ENCODE measurements around the gene OXT.
"Not testable (repeated sequence)": the region's sequence is repeated elsewhere in the genome, so short reads cannot be mapped to it uniquely, and the experiment has no call there.

Gene OXT

DNA sequence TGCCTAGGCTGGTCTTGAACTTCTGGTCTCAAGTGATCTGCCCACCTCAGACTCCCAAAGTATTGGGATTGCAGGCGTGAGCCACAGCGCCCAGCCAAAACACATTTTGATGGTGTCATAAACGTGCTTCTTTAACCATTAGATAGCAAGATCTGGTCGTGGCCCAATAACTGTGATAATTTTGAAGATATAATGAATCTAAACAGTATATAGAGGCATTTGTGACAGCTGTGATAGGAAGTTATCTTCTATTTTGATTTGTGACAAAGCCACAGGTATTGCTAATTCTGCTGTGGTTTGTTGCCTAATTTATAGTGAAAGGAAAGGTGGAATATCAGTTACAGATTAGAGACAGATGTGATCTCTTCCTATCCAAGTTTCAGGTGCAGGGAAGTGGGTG lies 695 bp upstream of the OXT start:
- no peak overlapping the region for H3K4me3 ChIP-seq (ENCODE audit: low read depth, low read length)
- in situ Hi-C loops (cut with HindIII; ENCODE audit: low sequenced_read_pairs) = no loop called here
- TF ChIP-seq, protein P1, sequence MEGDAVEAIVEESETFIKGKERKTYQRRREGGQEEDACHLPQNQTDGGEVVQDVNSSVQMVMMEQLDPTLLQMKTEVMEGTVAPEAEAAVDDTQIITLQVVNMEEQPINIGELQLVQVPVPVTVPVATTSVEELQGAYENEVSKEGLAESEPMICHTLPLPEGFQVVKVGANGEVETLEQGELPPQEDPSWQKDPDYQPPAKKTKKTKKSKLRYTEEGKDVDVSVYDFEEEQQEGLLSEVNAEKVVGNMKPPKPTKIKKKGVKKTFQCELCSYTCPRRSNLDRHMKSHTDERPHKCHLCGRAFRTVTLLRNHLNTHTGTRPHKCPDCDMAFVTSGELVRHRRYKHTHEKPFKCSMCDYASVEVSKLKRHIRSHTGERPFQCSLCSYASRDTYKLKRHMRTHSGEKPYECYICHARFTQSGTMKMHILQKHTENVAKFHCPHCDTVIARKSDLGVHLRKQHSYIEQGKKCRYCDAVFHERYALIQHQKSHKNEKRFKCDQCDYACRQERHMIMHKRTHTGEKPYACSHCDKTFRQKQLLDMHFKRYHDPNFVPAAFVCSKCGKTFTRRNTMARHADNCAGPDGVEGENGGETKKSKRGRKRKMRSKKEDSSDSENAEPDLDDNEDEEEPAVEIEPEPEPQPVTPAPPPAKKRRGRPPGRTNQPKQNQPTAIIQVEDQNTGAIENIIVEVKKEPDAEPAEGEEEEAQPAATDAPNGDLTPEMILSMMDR (IDR thresholded peaks at IDR 0.05; ENCODE audit: low read depth, low read length) = no peak
- no peak for DNase-seq (ENCODE audit: low read depth, low spot score)

DNA sequence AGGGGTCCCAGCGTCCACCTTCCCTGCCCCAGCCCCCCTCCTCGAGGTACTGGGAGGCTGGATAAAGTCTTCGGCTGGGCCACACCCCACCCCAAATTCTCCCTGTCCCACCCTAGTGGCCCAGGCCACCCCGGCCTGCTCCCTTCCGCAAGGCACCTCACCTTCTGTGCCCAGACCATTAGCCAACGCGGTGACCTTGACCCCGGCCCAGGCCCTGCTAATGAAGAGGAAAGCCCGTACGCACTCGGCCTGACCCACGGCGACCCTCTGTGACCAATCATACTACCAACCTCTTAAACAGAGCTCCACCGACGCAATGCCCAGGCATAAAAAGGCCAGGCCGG lies 182 bp upstream of the OXT start:
- H3K4me3 ChIP-seq (ENCODE audit: low read depth, low read length) = no peak overlapping the region
- TF ChIP-seq, protein P1 (IDR thresholded peaks at IDR 0.05; ENCODE audit: low read depth, low read length) = no peak
- no peak for DNase-seq (ENCODE audit: low read depth, low spot score)
- in situ Hi-C loops (cut with HindIII; ENCODE audit: low sequenced_read_pairs) = no loop called here

DNA sequence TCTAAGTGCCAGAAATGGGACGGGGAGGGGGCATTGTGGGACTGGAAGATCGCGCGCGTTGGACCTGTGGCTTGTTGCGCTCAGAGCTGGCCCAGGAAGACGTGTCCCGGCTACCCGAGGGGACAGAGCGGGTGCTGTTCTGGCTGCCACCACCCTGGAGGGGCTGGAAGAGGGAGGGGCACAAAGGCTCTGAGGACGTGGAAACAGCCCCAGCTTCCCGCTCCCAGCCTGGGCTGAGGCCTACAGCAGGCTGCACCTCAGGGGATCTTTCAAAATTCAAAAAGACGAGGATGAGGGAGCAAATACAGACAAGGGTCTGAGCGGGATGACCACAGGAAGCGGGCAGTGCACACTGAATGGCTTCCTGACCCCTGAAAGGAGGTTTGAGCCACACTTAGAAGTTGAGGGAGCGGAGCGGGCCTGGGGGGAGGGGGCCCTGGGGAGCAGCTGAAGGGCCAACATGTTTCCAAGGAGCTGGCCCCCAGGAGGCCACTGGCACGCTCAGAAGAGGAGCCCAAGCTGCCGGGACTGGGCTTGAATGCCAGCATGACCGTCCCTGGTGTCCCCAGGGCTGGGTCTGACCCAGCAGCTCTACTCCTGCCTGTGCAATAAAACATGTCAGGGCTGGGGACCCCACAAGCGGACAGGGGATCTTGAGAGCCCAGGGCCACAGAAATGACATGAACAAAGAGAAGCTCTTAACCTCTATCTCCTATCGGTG lies 1.3 kb downstream of the OXT start:
- TF ChIP-seq, protein P1 (IDR thresholded peaks at IDR 0.05; ENCODE audit: low read depth, low read length) = no peak
- in situ Hi-C loops (cut with HindIII; ENCODE audit: low sequenced_read_pairs) = no loop called here
- H3K4me3 ChIP-seq (ENCODE audit: low read depth, low read length) = no peak overlapping the region
- no peak for DNase-seq (ENCODE audit: low read depth, low spot score)

DNA sequence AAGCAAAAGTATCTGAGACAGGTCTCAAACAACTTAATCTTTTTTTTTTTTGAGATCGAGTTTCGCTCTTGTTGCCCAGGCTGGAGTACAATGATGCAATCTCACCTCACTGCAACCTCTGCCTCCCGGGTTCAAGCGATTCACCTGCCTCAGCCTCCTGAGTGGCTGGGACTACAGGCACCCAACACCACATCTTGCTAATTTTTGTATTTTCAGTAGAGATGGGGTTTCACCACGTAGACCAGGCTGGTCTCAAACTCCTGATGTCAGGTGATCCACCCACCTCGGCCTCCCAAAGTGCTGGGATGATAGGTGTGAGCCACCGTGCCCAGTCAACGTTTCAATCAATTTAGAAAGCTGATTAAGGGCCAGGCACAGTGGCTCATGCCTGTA lies 1.8 kb downstream of the OXT start:
- in situ Hi-C loops (cut with HindIII; ENCODE audit: low sequenced_read_pairs); H3K4me3 ChIP-seq (ENCODE audit: low read depth, low read length); DNase-seq (ENCODE audit: low read depth, low spot score): not testable (repeated sequence)

DNA sequence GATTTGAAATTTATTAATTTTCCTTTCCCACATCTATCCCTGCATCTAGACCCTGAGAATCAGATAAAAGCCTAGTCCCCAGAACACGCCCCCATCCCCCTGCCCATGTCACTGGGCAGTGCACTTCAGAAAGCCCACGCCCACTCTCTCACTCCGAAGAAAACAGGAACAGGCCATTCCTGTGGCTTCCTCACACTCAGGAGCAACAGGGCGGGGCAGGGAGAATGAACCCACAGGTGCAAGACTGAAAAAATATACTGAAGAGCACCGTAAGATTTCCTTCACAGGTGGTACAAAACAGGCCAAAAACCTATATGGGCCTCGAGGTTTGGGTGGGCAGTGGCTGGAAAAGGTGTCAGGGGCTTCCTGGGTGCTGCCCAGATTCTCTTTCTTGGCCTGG lies 3.4 kb downstream of the OXT start:
- in situ Hi-C loops (cut with HindIII; ENCODE audit: low sequenced_read_pairs) = no loop called here
- TF ChIP-seq, protein P1 (IDR thresholded peaks at IDR 0.05; ENCODE audit: low read depth, low read length) = no peak
- H3K4me3 ChIP-seq (ENCODE audit: low read depth, low read length) = no peak overlapping the region
- DNase-seq (ENCODE audit: low read depth, low spot score) = no peak

DNA sequence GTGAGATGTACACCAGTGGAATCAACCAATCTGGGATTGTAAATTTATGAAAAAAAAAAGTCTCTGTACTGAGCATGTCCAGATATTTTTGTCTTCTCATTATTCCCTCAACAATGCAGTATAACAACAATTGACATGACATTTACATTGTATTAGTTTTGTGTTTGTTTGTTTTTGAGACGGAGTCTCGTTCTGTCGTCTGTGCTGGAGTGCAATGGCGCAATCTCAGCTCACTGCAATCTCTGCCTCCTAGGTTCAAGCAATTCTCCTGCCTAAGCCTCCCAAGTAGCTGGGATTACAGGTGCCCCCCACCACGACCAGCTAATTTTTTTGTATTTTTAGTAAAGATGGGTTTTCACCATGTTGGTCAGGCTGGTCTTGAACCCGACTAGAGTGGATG lies 3.9 kb downstream of the OXT start:
- DNase-seq (ENCODE audit: low read depth, low spot score); in situ Hi-C loops (cut with HindIII; ENCODE audit: low sequenced_read_pairs); H3K4me3 ChIP-seq (ENCODE audit: low read depth, low read length): not testable (repeated sequence)

DNA sequence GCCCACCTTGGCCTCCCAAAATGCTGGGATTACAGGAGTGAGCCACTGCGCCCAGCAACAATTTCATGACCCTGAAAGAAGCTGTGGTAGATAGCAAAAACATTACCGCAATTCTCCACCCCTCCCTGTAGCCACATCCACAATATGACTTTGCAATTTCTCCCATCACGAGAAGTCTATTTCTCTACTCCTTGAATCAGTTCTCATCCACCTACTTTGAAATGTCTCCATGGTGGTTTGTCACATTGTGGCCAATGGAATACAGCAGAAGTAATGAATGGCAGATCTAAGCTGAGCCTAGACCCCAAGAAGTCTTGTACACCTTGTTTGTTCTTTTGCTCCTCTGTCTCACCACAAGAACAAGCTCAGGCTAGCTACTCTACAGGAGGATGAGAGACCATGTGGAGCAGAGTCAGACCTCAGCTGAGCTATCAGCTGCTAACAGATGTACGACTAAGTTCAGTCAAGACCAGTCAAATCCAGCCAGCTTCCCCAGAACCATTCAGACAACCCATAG lies 6.3 kb downstream of the OXT start:
- no peak overlapping the region for H3K4me3 ChIP-seq (ENCODE audit: low read depth, low read length)
- in situ Hi-C loops (cut with HindIII; ENCODE audit: low sequenced_read_pairs) = no loop called here
- DNase-seq (ENCODE audit: low read depth, low spot score) = no peak
- TF ChIP-seq, protein P1 (IDR thresholded peaks at IDR 0.05; ENCODE audit: low read depth, low read length) = no peak

Measured in astrocyte of the spinal cord (primary cell).